Gastrocnemius medialis (tissue), 4 donors: Measurements from ENCODE around the gene ESPL1. TPM values are rescaled to one million over a fixed set of nuclear protein-coding genes. Genes with fewer than 3 reads are reported as not detected.

ENCODE experiments used
- ATAC-seq, 2 donors: fragments of 150-250 bp; one replicate each; pipeline ENCODE4 v1.9.1; 2016
- DNase-seq, 2 donors: peaks; one replicate each; pipeline ENCODE4 v3.0.0-alpha.2; 2019
- H3K27ac ChIP-seq, 4 donors: fragments of 200-600 bp; sonication (generic); 1 replicate in 1 of 4; 2 replicates in 3 of 4; pipeline ENCODE4 v1.5.1; 2016 to 2018; ENCODE audit warnings: mild to moderate bottlenecking in 2 of 4, moderate library complexity in 1 of 4
- H3K27me3 ChIP-seq, 3 donors: fragments of 200-600 bp; sonication (generic) in 2 of 3; 1 replicate in 1 of 3; 2 replicates in 2 of 3; pipeline versions ENCODE4 v1.5.1 to v1.6.0; 2016 to 2019; ENCODE audit warnings: mild to moderate bottlenecking in 1 of 3, moderate library complexity in 1 of 3
- H3K36me3 ChIP-seq, 2 donors: fragments of 200-600 bp; sonication (generic) in 1 of 2; one replicate each; pipeline ENCODE4 v1.5.1; 2017 to 2018
- H3K4me1 ChIP-seq, 2 donors: fragments of 200-600 bp; sonication (generic) in 1 of 2; one replicate each; pipeline ENCODE4 v1.5.1; 2016 to 2017; ENCODE audit warnings: mild to moderate bottlenecking in 2 of 2
- H3K4me3 ChIP-seq, 4 donors: fragments of 200-600 bp; sonication (generic) in 3 of 4; 1 replicate in 1 of 4; 2 replicates in 3 of 4; pipeline ENCODE4 v1.5.1; 2016 to 2019; ENCODE audit warnings: mild to moderate bottlenecking in 2 of 4
- H3K9me3 ChIP-seq, 3 donors: fragments of 200-600 bp; sonication (generic) in 2 of 3; 1 replicate in 1 of 3; 2 replicates in 2 of 3; pipeline ENCODE4 v1.5.1; 2016 to 2019
- POLR2A ChIP-seq, 2 donors: fragments of 450-650 bp; IDR thresholded peaks; one replicate each; pipeline ENCODE4 v1.6.1; 2017; ENCODE audit warnings: antibody characterized with exemption in 2 of 2, mild to moderate bottlenecking in 2 of 2, moderate library complexity in 2 of 2
- in situ Hi-C, 4 donors: fragments of 200-750 bp; cut with MboI; loops; one replicate each; pipeline versions ENCODE4 v1.15.0 to v1.8.0; 2017; ENCODE audit warnings: low sequenced_read_pairs in 4 of 4
- intact Hi-C: fragments of 100-400 bp; cut with DNase I; formaldehyde crosslinking; loops from one replicate; pipeline ENCODE4 v1.15.1; 2023; ENCODE audit warnings: low total_unique reads
- total RNA-seq, 4 donors: library from RNA; depleted of rRNA; stranded (reverse); fragments of >200 nt; gene quantifications; one replicate each; pipeline versions ENCODE4 v1.1.0 to v1.2.3, GENCODE V29; 2016
- TF ChIP-seq, protein P1 (sequence below), 5 experiments: fragments of 450-650 bp in 3 of 5; fragments of 200-600 bp in 2 of 5; sonication (generic) in 2 of 5; IDR thresholded peaks in 4 of 5; conservative IDR thresholded peaks in 1 of 5; 1 replicate in 4 of 5; 2 replicates in 1 of 5; pipeline ENCODE4 v1.5.1; 2016 to 2019; ENCODE audit warnings: antibody characterized with exemption in 5 of 5, mild to moderate bottlenecking in 3 of 5, moderate library complexity in 3 of 5

ESPL1 gene
- total RNA-seq, 4 donors from 2014 or later, result 0.20 to 0.44 (median 0.24) TPM; not detected in 1

DNA sequence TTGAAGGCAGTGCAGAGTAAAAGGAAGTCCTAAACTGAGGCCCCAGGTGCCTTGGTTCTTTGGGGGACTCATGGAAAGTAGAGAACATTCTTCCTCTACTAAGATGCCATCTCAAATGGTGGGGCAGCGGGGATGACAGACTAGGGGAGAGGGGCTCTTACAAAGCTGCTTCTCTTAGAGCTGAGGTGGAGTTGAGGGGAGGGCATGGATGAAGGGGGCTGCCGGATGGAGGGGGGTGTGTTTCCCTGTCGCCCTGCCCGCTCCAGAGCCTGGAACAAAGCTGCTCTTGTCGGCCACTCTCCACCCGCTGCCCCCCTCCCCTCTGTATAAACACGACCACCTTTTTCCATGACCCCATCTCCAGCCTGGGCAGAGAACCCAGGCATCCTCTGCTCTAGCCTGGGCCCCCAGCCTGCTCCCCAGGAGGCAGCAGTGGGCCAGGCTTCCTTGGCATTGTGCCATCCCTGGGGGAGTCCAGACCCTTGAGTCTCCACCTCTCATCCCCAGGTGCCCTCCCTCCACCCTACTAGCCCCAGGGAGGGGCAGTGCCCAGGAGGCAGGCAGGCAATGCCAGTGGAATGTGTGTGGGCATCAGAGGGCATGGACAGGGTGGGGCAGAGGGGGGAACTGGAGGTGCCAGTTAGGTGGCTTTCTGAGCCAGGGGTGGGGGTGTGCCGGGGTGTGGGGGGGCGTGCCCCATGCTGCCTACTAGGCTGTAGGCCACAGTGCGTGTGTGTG lies 37.8 kb upstream of the ESPL1 start:
- Histone ChIP-seq H3K9me3 (no peaks in the 10 kb centered on the region), H3K36me3 (no peaks in the 10 kb centered on the region), H3K27me3 (peaks cover 15 to 34% (median 30%) of the 10 kb centered on the region in 3 donors), H3K27ac (no peak overlapping the region), H3K4me3 (no peak overlapping the region), H3K4me1 (peaks cover 5 to 21% of the 10 kb centered on the region in 2 donors)
- ATAC-seq, result no peak
- no peak for DNase-seq
- in situ Hi-C loops (no loop called here), intact Hi-C loops (no loop called here)
- TF ChIP-seq, protein P1, sequence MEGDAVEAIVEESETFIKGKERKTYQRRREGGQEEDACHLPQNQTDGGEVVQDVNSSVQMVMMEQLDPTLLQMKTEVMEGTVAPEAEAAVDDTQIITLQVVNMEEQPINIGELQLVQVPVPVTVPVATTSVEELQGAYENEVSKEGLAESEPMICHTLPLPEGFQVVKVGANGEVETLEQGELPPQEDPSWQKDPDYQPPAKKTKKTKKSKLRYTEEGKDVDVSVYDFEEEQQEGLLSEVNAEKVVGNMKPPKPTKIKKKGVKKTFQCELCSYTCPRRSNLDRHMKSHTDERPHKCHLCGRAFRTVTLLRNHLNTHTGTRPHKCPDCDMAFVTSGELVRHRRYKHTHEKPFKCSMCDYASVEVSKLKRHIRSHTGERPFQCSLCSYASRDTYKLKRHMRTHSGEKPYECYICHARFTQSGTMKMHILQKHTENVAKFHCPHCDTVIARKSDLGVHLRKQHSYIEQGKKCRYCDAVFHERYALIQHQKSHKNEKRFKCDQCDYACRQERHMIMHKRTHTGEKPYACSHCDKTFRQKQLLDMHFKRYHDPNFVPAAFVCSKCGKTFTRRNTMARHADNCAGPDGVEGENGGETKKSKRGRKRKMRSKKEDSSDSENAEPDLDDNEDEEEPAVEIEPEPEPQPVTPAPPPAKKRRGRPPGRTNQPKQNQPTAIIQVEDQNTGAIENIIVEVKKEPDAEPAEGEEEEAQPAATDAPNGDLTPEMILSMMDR (IDR thresholded peaks at IDR 0.05 in 4 of 5, conservative IDR thresholded peaks at IDR 0.05 in 1 of 5), result no peak
- TF ChIP-seq POLR2A (IDR thresholded peaks at IDR 0.05), result no peak

DNA sequence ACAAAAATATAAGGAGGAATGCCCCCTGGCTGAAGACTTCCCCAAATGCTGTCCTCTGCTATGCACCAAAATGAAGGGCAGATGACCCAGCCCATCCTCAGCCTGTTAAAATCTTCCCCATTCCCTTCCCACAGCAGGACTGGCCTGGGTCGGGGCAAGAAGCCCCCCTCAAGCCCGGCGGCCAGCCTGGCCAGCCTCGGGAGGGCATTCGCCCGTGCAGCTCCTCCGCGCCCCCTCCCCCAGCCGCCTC lies 36.5 kb upstream of the ESPL1 start:
- H3K9me3 ChIP-seq, result no peaks in the 10 kb centered on the region
- DNase-seq (no peak), ATAC-seq (no peak)
- H3K4me1 ChIP-seq, result peaks cover 5 to 21% of the 10 kb centered on the region in 2 donors
- no peaks in the 10 kb centered on the region for H3K36me3 ChIP-seq
- TF ChIP-seq, protein P1 (IDR thresholded peaks at IDR 0.05 in 4 of 5, conservative IDR thresholded peaks at IDR 0.05 in 1 of 5), result no peak
- TF ChIP-seq POLR2A (IDR thresholded peaks at IDR 0.05), result no peak
- H3K27ac ChIP-seq, result peak overlapping the region; percentile 42 to 75 (median 68)
- H3K27me3 ChIP-seq, result peaks cover 15 to 34% (median 33%) of the 10 kb centered on the region in 3 donors
- intact Hi-C loops (no loop called here), in situ Hi-C loops (no loop called here)
- peak overlapping the region; percentile 54 to 74 (median 57) for H3K4me3 ChIP-seq

DNA sequence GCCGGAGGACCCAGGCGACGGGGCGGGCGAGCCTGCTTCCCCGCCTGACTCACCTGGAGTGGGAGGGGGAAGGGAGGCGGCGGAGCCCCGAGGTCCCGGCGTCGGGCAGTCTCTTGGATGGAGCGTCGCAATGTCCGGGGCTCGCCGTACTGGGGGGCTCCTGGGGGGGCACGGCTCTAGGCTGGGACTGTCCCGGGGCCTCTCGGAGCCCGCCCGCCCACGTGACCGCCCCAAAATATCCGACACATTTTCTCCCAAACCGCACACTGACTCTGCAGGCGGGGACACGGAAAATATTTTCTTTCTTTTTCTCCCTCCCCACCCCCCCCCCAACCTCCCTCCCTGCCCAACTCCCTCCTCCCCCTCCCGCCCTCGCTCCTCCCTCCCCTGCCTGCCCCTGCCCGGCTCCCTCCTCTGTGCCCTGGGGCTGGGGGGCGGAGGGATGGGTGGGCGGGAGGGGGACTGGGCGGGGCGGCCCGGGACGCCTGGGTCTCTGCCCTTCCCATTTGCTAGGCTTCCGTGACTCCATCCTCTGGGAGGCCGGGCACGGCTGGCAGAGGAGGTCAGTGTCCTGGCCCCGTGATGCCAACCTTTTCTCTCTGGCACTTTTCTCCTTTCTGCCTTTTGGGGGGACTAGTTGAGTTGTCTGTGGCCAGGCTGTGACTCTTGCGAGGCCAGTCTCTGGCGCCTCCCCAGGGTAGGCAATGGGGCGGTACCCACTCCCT lies 36.0 kb upstream of the ESPL1 start, which contains the start of gene RARG:
Gene RARG, minus strand, starts transcription at position 289 of the 725 bp plus-strand sequence. CDS start 4,664 bp downstream, outside the sequence.
- ATAC-seq (peak; percentile 21 to 39), DNase-seq (no peak)
- Histone ChIP-seq H3K4me1 (peaks cover 5 to 21% of the 10 kb centered on the region in 2 donors), H3K9me3 (no peaks in the 10 kb centered on the region), H3K4me3 (peak within 1 kb of the TSS; percentile 54 to 74 (median 57)), H3K27ac (peak within 1 kb of the TSS; percentile 42 to 75 (median 68)), H3K36me3 (no peaks in the 10 kb centered on the region), H3K27me3 (peaks cover 18 to 34% (median 33%) of the 10 kb centered on the region in 3 donors)
- intact Hi-C loops (no loop called here), in situ Hi-C loops (no loop called here)
- TF ChIP-seq, protein P1 (IDR thresholded peaks at IDR 0.05 in 4 of 5, conservative IDR thresholded peaks at IDR 0.05 in 1 of 5), result no peak
- no peak for TF ChIP-seq POLR2A (IDR thresholded peaks at IDR 0.05)

DNA sequence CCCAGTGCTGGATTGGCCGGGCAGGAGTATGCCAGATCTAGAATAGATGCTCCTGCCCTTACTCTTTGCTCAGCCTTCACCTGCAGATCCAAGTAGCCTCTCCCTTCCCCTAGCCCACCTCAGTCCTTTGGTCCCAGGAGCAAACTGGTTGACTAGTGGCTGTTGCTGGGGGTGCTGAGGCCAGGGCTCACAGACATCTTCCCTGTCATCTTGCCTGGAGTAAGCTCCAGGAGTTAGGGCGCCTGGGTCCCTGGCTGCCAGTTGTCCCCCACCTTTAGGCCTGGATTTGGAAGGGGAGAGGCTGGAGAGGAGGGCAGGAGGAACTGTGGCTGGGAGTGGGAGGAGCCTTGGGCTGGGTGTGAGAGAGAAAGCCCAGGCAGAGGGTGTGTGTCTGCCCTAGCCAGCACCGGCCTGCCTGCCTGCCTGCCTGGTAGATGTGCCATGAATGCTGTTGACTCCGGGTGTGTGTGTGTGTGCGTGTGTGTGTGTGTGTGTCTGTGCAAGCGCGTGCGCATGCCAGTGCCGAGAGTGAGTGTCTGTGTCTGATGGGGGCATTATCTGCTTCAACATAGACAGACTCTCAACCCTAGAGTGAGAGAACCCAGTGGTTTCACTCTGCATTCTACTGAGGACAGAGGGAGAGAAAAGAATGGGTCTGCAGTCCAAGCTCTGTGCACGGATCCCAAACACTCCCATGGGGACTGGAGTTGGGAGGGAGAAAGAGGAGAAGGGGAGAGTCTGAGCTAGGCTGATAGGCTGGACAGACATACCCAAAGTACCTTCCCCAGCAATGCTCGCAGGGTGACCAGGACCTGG lies 35.2 kb upstream of the ESPL1 start:
- no peak for DNase-seq
- Histone ChIP-seq H3K36me3 (no peaks in the 10 kb centered on the region), H3K27ac (peak overlapping the region; percentile 42 to 75 (median 68)), H3K9me3 (no peaks in the 10 kb centered on the region), H3K27me3 (peaks cover 20 to 34% (median 33%) of the 10 kb centered on the region in 3 donors), H3K4me3 (peak overlapping the region; percentile 54 to 74 (median 57)), H3K4me1 (peaks cover 5 to 21% of the 10 kb centered on the region in 2 donors)
- ATAC-seq, result peak; percentile 31 to 34
- intact Hi-C loops, result no loop called here
- no peak for TF ChIP-seq POLR2A (IDR thresholded peaks at IDR 0.05)
- TF ChIP-seq, protein P1 (IDR thresholded peaks at IDR 0.05 in 4 of 5, conservative IDR thresholded peaks at IDR 0.05 in 1 of 5), result no peak
- in situ Hi-C loops, result no loop called here
